ENCODE measurements around the gene ASMT. TPM values are rescaled to one million over a fixed set of nuclear protein-coding genes. Genes with fewer than 3 reads are reported as not detected.
"Not testable (repeated sequence)": the region's sequence is repeated elsewhere in the genome, so short reads cannot be mapped to it uniquely, and the experiment has no call there.

The ASMT gene
- total RNA-seq, 1 donor from 2014 or later: not detected

DNA sequence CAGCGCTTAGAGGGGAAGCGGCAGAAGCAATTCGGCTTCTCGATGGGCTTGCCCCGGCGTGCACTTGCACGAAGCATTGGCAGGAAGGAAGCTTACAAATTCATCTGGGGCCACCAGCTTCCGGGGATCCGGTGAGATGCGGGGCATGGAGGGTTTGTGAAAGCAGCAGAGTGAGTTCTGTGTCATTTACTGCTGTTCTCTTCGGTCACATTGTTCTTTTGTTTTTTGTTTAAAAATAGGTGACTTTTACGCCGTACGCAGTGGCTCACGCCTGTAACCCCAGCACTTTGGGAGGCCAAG is 47.0 kb downstream of the ASMT start:
- peaks cover 33% of the 10 kb centered on the region for H3K4me1 Mint-ChIP-seq (ENCODE audit: low read depth)
- H3K27me3 Mint-ChIP-seq (ENCODE audit: low read depth): no peaks in the 10 kb centered on the region
- intact Hi-C loops (cut with micrococcal nuclease): loop anchor here (1.0 to 2.0 kb wide), 4 partner anchors 17 to 947 kb away; partner anchors contain the start of gene AKAP17A
- peaks cover 36% of the 10 kb centered on the region for H3K36me3 Mint-ChIP-seq (ENCODE audit: low read depth)
- no peak for DNase-seq (ENCODE audit: low spot score)
- no peaks in the 10 kb centered on the region for H3K9me3 Mint-ChIP-seq
- H3K27ac Mint-ChIP-seq: peak overlapping the region; percentile 88
- peak overlapping the region; percentile 80 for H3K4me3 Mint-ChIP-seq (ENCODE audit: low read depth)

DNA sequence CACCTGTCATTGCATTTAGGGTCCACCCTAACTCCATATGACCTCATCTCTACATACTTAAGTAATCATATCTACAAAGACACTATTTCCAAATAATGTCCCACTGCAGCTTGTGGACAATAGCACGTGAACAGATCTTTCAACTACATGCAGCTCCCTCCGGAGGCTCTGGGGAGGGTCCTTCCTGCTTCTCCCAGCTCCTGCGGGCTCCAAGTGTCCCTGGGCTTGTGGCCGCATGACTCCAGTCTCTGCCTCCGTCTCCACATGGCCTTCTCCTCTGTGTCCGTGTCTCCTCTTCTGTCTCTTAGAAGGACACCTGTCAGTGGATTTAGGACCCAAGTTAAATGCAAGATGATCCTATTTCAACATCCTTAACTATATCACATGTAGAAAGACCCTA is 52.7 kb downstream of the ASMT start:
- no peaks in the 10 kb centered on the region for H3K27me3 Mint-ChIP-seq (ENCODE audit: low read depth)
- H3K9me3 Mint-ChIP-seq: no peaks in the 10 kb centered on the region
- peaks cover 38% of the 10 kb centered on the region for H3K36me3 Mint-ChIP-seq (ENCODE audit: low read depth)
- H3K4me1 Mint-ChIP-seq (ENCODE audit: low read depth): peaks cover 7% of the 10 kb centered on the region
- intact Hi-C loops (cut with micrococcal nuclease): no loop called here
- no peak overlapping the region for H3K27ac Mint-ChIP-seq
- no peak overlapping the region for H3K4me3 Mint-ChIP-seq (ENCODE audit: low read depth)
- no peak for DNase-seq (ENCODE audit: low spot score)

DNA sequence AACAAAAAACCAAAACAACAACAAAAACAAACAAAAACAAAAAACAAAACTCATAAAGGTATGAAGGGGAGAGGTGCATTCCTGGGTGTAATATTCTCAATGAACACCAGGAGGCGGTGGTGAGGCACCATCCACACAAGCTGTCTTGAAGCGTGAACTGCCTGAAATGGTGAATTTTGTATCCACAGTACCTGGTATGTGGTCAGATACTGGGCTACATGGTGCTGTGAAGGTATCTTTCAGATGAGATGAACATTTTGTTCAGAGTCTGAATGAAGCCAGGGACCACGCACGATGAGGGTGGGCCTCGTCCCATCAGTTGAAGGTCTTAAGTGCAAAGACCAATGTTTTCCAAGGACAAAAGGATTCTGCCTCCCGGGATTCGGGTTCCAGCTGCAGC is 58.5 kb downstream of the ASMT start:
- no peak overlapping the region for H3K4me3 Mint-ChIP-seq (ENCODE audit: low read depth)
- DNase-seq (ENCODE audit: low spot score): peak; percentile 23
- intact Hi-C loops (cut with micrococcal nuclease): no loop called here
- H3K4me1 Mint-ChIP-seq (ENCODE audit: low read depth): no peaks in the 10 kb centered on the region
- no peak overlapping the region for H3K27ac Mint-ChIP-seq
- peaks cover 12% of the 10 kb centered on the region for H3K36me3 Mint-ChIP-seq (ENCODE audit: low read depth)
- no peaks in the 10 kb centered on the region for H3K27me3 Mint-ChIP-seq (ENCODE audit: low read depth)
- no peaks in the 10 kb centered on the region for H3K9me3 Mint-ChIP-seq

- H3K36me3 Mint-ChIP-seq (ENCODE audit: low read depth): peaks cover 14% of the 10 kb centered on the region
- no peaks in the 10 kb centered on the region for H3K27me3 Mint-ChIP-seq (ENCODE audit: low read depth)
- intact Hi-C loops (cut with micrococcal nuclease): no loop called here
- H3K4me1 Mint-ChIP-seq (ENCODE audit: low read depth): peaks cover 13% of the 10 kb centered on the region
- H3K27ac Mint-ChIP-seq: no peak overlapping the region
- peaks cover 2% of the 10 kb centered on the region for H3K9me3 Mint-ChIP-seq
- H3K4me3 Mint-ChIP-seq (ENCODE audit: low read depth): no peak overlapping the region
- DNase-seq (ENCODE audit: low spot score): no peak
These were observed 62.0 kb downstream of the ASMT start for GRCh38 chrX:1676866-1677265.

GRCh38 chrX:1679238-1679637 is 64.4 kb downstream of the ASMT start:
- no peaks in the 10 kb centered on the region for H3K27me3 Mint-ChIP-seq (ENCODE audit: low read depth)
- no peak overlapping the region for H3K4me3 Mint-ChIP-seq (ENCODE audit: low read depth)
- H3K27ac Mint-ChIP-seq: peak overlapping the region; percentile 76
- intact Hi-C loops (cut with micrococcal nuclease): loop anchor here (2.0 kb wide), 1 partner anchor 18 kb away; no protein-coding TSS in a partner anchor
- H3K9me3 Mint-ChIP-seq: peaks cover 13% of the 10 kb centered on the region
- H3K4me1 Mint-ChIP-seq (ENCODE audit: low read depth): peaks cover 21% of the 10 kb centered on the region
- peaks cover 25% of the 10 kb centered on the region for H3K36me3 Mint-ChIP-seq (ENCODE audit: low read depth)
- no peak for DNase-seq (ENCODE audit: low spot score)

DNA sequence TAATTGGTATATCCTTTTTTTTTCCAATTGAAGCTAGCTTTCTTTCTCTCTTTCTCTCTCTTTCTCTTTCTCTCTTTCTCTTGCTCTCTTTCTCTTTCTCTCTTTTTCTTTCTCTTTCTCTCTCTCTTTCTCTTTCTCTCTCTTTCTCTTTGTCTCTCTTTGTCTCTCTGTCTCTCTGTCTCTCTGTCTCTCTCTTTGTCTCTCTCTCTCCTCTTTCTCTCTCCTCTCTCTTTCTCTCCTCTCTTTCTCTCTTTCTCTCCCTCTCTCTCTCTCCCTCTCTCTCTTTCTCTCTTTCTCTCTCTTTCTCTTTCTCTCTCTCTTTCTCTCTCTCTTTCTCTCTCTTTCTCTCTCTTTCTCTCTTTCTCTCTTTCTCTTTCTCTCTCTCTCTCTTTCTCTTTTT is 66.6 kb downstream of the ASMT start:
- Mint-ChIP-seq H3K4me3 (ENCODE audit: low read depth) (no peak overlapping the region), H3K36me3 (ENCODE audit: low read depth) (peaks cover 29% of the 10 kb centered on the region), H3K4me1 (ENCODE audit: low read depth) (peaks cover 21% of the 10 kb centered on the region), H3K9me3 (peaks cover 13% of the 10 kb centered on the region), H3K27ac (peak overlapping the region; percentile 3), H3K27me3 (ENCODE audit: low read depth) (no peaks in the 10 kb centered on the region)
- intact Hi-C loops (cut with micrococcal nuclease): no loop called here
- no peak for DNase-seq (ENCODE audit: low spot score)

DNA sequence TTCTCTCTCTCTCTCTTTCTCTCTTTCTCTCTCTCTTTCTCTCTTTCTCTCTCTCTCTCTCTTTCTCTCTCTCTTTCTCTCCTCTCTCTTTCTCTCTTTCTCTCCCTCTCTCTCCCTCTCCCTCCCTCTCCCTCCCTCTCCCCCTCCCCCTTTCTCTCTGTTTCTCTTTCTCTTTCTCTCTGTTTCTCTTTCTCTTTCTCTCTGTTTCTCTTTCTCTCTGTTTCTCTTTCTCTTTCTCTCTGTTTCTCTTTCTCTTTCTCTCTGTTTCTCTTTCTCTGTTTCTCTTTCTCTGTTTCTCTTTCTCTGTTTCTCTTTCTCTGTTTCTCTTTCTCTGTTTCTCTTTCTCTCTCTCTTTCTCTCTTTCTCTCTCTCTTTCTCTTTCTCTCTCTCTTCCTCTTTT is 67.0 kb downstream of the ASMT start:
- Mint-ChIP-seq H3K4me1 (ENCODE audit: low read depth) (peaks cover 21% of the 10 kb centered on the region), H3K9me3 (peaks cover 13% of the 10 kb centered on the region), H3K4me3 (ENCODE audit: low read depth) (peak overlapping the region; percentile 69), H3K27ac (peak overlapping the region; percentile 78), H3K36me3 (ENCODE audit: low read depth) (peaks cover 32% of the 10 kb centered on the region)
- intact Hi-C loops (cut with micrococcal nuclease); H3K27me3 Mint-ChIP-seq (ENCODE audit: low read depth); DNase-seq (ENCODE audit: low spot score): not testable (repeated sequence)

GRCh38 chrX:1682501-1682900 is 67.6 kb downstream of the ASMT start:
- peaks cover 13% of the 10 kb centered on the region for H3K9me3 Mint-ChIP-seq
- H3K36me3 Mint-ChIP-seq (ENCODE audit: low read depth): peaks cover 32% of the 10 kb centered on the region
- DNase-seq (ENCODE audit: low spot score); intact Hi-C loops (cut with micrococcal nuclease); H3K27me3 Mint-ChIP-seq (ENCODE audit: low read depth): not testable (repeated sequence)
- H3K4me3 Mint-ChIP-seq (ENCODE audit: low read depth): peak overlapping the region; percentile 69
- peak overlapping the region; percentile 78 for H3K27ac Mint-ChIP-seq
- H3K4me1 Mint-ChIP-seq (ENCODE audit: low read depth): peaks cover 21% of the 10 kb centered on the region

DNA sequence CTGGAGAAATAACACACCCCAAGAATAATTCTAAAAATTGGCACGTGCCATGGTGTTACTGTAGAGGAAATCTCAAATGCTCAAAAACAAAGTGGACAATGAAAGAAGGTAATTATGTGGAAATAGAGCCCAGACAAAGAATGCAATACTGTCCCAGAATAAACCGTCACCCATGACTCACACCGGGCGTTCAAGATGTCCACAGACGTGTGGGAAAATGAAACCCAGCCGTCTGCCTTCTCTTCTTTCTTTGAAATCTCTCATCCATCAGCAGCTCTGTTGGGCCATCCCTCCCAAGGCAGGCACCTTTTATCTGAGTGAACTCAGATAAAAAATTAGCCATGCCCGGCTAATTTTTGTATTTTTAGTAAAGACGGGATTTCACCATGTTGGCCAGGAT is 70.0 kb downstream of the ASMT start:
- intact Hi-C loops (cut with micrococcal nuclease); H3K27me3 Mint-ChIP-seq (ENCODE audit: low read depth); DNase-seq (ENCODE audit: low spot score); H3K27ac Mint-ChIP-seq; H3K4me3 Mint-ChIP-seq (ENCODE audit: low read depth): not testable (repeated sequence)
- peaks cover 24% of the 10 kb centered on the region for H3K36me3 Mint-ChIP-seq (ENCODE audit: low read depth)
- peaks cover 12% of the 10 kb centered on the region for H3K4me1 Mint-ChIP-seq (ENCODE audit: low read depth)
- H3K9me3 Mint-ChIP-seq: peaks cover 13% of the 10 kb centered on the region

DNA sequence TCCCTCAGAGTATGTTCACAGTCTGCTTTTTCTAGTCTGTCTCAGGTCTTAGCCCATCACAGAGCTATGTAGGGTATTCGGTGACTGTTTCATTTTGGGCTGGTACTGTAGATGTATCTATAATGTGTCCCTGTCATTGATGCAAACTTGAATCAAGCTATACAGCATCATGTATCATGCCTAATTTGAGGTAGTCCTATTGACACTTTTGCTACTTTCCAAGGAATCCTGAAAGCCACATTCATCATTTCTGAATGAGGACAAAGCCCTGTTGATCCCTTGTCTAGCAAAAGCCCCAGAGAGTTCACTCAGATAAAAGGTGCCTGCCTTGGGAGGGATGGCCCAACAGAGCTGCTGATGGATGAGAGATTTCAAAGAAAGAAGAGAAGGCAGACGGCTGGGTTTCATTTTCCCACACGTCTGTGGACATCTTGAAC is 70.6 kb downstream of the ASMT start:
- H3K4me3 Mint-ChIP-seq (ENCODE audit: low read depth); DNase-seq (ENCODE audit: low spot score); intact Hi-C loops (cut with micrococcal nuclease); H3K27me3 Mint-ChIP-seq (ENCODE audit: low read depth); H3K27ac Mint-ChIP-seq: not testable (repeated sequence)
- Mint-ChIP-seq H3K36me3 (ENCODE audit: low read depth) (peaks cover 26% of the 10 kb centered on the region), H3K9me3 (peaks cover 15% of the 10 kb centered on the region), H3K4me1 (ENCODE audit: low read depth) (peaks cover 12% of the 10 kb centered on the region)

GRCh38 chrX:1686642-1687041 is 71.8 kb downstream of the ASMT start:
- H3K4me1 Mint-ChIP-seq (ENCODE audit: low read depth): peaks cover 9% of the 10 kb centered on the region
- no peaks in the 10 kb centered on the region for H3K27me3 Mint-ChIP-seq (ENCODE audit: low read depth)
- no peak overlapping the region for H3K4me3 Mint-ChIP-seq (ENCODE audit: low read depth)
- no peak for DNase-seq (ENCODE audit: low spot score)
- H3K27ac Mint-ChIP-seq: no peak overlapping the region
- H3K9me3 Mint-ChIP-seq: peaks cover 16% of the 10 kb centered on the region
- H3K36me3 Mint-ChIP-seq (ENCODE audit: low read depth): peaks cover 27% of the 10 kb centered on the region
- intact Hi-C loops (cut with micrococcal nuclease): no loop called here

Other genes starting within 250 kb of the ASMT start
- gene SLC25A6, start 222.9 kb upstream of the ASMT start, total RNA-seq: 318 and 325 TPM in 2 replicates
- 41.8 and 42.6 TPM in 2 replicates for gene ASMTL, start 162.2 kb upstream of the ASMT start, total RNA-seq
- 33.1 and 34.5 TPM in 2 replicates for gene P2RY8, start 77.9 kb upstream of the ASMT start, total RNA-seq
- 67.4 and 67.6 TPM in 2 replicates for gene AKAP17A, start 23.5 kb upstream of the ASMT start, total RNA-seq